Midbrain (tissue), 1 donor: ENCODE measurements around the gene PET100.

Experiments
- DNase-seq: peaks from one replicate; lab custom pipeline; 2025; lab: John Stamatoyannopoulos, UW

PET100 gene

DNA sequence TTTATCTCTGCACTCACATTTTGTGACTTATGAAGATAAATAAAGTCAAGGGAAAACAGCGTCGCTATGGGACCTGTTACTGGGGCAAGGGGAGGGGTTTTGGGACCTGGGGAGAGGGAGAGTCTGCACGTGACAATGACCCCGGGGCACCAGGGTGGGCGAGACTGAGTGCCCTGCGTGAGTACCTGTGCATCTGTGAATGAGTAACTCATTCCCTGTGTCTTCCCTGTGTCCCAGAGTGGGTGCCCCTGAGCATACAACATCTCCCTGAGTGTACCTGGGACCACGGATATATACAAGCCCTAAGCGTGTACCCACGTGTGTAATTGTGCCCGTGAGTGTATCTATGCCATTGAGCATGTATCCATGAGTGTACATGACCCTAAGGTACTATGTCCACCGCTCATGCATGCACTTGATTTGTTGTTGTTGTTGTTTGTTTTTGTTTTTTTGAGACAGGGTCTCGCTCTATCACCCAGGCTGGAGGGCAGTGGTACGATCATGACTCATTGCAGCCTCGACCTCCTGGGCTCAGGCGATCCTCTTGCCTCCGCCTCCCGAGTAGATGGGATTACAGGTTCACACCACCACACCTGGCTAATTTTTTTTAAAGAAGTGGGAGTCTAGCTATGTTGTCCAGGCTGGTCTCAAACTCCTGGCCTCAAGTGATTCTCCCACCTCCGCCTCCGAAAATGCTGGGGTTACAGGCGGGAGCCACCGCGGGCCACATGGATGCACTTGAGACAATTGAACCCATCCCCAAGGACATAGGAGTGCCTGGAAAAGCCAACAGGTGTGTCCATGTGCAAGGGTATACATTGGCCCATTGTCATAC is 50.4 kb downstream of the PET100 start:
- no peak for DNase-seq

DNA sequence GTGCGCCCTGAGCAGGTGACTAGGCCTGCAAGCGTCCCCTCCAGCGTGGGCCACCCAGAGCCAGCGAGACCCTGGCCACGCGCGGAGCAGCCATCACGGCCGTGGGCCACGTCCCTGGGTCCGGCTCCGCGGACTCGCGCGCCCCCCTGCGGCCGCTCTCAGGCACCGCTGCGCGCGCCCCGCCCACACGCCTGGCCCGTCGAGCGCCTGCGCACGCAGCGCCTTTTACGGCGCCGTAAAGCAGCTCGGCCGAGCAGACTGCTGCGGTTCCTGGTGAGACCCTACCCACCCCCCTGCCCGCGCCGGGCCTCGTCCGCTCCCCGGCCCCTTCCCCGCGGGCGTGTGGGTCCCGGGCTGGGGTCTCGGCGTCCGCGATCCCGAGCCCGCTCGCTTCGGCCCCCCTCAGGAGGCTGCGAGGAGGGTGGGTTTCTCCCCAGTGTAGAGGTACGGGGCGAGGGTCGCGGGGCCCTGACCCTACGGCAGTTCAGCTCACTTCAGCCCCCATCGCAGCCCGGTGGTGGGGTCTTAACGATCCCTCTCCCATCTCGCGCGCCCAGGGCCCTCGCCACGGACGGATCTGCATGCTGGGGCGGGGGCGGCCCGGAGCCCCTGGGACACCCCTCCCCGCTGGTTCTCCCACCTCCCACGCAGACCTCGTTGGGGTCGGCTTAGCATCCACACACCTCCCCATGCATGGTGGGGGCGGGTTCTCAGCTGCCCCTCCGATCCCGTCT is 51.2 kb downstream of the PET100 start, which contains the start of gene TRAPPC5:
TSS of gene TRAPPC5 (plus strand) at position 228 of the 734 bp plus-strand sequence. CDS start 1,421 bp downstream, outside the sequence.
- peak; percentile 88 for DNase-seq
